GM23338 (cell line): ENCODE results near the gene TTC22. TPM values are rescaled to one million over a fixed set of nuclear protein-coding genes. Genes with fewer than 3 reads are reported as not detected.

Experiments used
- ATAC-seq: fragments of 200-7000 bp; cut with Tn5 transposase; 3 replicates; pipeline ENCODE4 v1.9.1; 2020
- DNase-seq: peaks from one replicate; pipeline ENCODE4 v3.0.0-alpha.2; 2015; ENCODE audit warnings: low spot score
- H2AFZ ChIP-seq: fragments of 200-600 bp; sonication (generic); 2 replicates; pipeline ENCODE4 v1.8.0; 2016; ENCODE audit warnings: antibody characterized with exemption, mild to moderate bottlenecking, moderate library complexity
- H3F3A ChIP-seq: fragments of 200-600 bp; sonication (generic); replicated peaks from 2 replicates; pipeline ENCODE4 v1.8.0; 2017; ENCODE audit warnings: antibody characterized with exemption, mixed run types, low read depth
- H3K27ac ChIP-seq: fragments of 200-600 bp; sonication (generic); 2 replicates; pipeline ENCODE4 v1.6.1; 2016; ENCODE audit warnings: low read depth
- H3K27me3 ChIP-seq: fragments of 200-600 bp; sonication (generic); 2 replicates; pipeline ENCODE4 v1.8.0; 2016; ENCODE audit warnings: mild to moderate bottlenecking, mixed run types, moderate library complexity; ENCODE audit not compliant: insufficient read depth
- H3K36me3 ChIP-seq: fragments of 200-600 bp; sonication (generic); 2 replicates; pipeline ENCODE4 v1.8.0; 2016; ENCODE audit warnings: mild to moderate bottlenecking; ENCODE audit not compliant: insufficient read depth
- H3K4me1 ChIP-seq: fragments of 200-600 bp; sonication (generic); 2 replicates; pipeline ENCODE4 v1.8.0; 2016; ENCODE audit warnings: mild to moderate bottlenecking, moderate library complexity; ENCODE audit not compliant: insufficient read depth
- H3K4me2 ChIP-seq: fragments of 200-600 bp; sonication (generic); 2 replicates; pipeline ENCODE4 v1.7.1; 2017; ENCODE audit warnings: mixed run types
- H3K4me3 ChIP-seq: fragments of 200-600 bp; sonication (generic); 2 replicates; pipeline ENCODE4 v1.6.1; 2016; ENCODE audit warnings: mixed run types
- H3K79me2 ChIP-seq: fragments of 200-600 bp; sonication (generic); replicated peaks from 2 replicates; pipeline ENCODE4 v1.8.0; 2017; ENCODE audit warnings: mild to moderate bottlenecking; ENCODE audit not compliant: insufficient read depth
- H3K9me2 ChIP-seq: fragments of 200-600 bp; sonication (generic); 2 replicates; pipeline ENCODE4 v1.8.0; 2017; ENCODE audit not compliant: insufficient read depth
- H4K20me1 ChIP-seq: fragments of 200-600 bp; sonication (generic); replicated peaks from 2 replicates; pipeline ENCODE4 v1.8.0; 2017; ENCODE audit warnings: mild to moderate bottlenecking; ENCODE audit not compliant: insufficient read depth
- H3K27ac Mint-ChIP-seq: 2 replicates; pipeline ENCODE4 v1.8.0; 2020; ENCODE audit warnings: inconsistent platforms, mild to moderate bottlenecking, moderate library complexity, mixed read lengths
- H3K27me3 Mint-ChIP-seq: 3 replicates; pipeline ENCODE4 v1.8.0; 2022; ENCODE audit warnings: low read depth, mild to moderate bottlenecking, moderate library complexity, mixed read lengths, inconsistent platforms; ENCODE audit not compliant: insufficient read depth, poor library complexity
- H3K36me3 Mint-ChIP-seq: 3 replicates; pipeline ENCODE4 v1.8.0; 2021; ENCODE audit warnings: low read depth, mild to moderate bottlenecking, inconsistent platforms, moderate library complexity, mixed read lengths
- H3K4me1 Mint-ChIP-seq: 3 replicates; pipeline ENCODE4 v1.8.0; 2020; ENCODE audit warnings: mild to moderate bottlenecking, inconsistent platforms, mixed read lengths
- H3K4me3 Mint-ChIP-seq: 3 replicates; pipeline ENCODE4 v1.8.0; 2021; ENCODE audit warnings: moderate library complexity, mild to moderate bottlenecking, inconsistent platforms, mixed read lengths
- H3K9me3 Mint-ChIP-seq: 3 replicates; pipeline ENCODE4 v1.8.0; 2020; ENCODE audit warnings: moderate library complexity, mild to moderate bottlenecking, inconsistent platforms, mixed read lengths
- EZH2 ChIP-seq: fragments of 200-600 bp; sonication (generic); IDR thresholded peaks from one replicate; pipeline ENCODE4 v1.8.0; 2017; ENCODE audit warnings: antibody characterized with exemption, mild to moderate bottlenecking, low read depth; ENCODE audit not compliant: unreplicated experiment
- JUNB ChIP-seq: IDR thresholded peaks from one replicate; pipeline ENCODE4 v1.6.1; 2016; ENCODE audit warnings: antibody characterized with exemption; ENCODE audit not compliant: unreplicated experiment
- NANOG ChIP-seq: IDR thresholded peaks from 2 replicates; pipeline ENCODE4 v1.6.1; 2016; ENCODE audit warnings: antibody characterized with exemption, borderline replicate concordance
- POLR2AphosphoS5 ChIP-seq: IDR thresholded peaks from 2 replicates; pipeline ENCODE4 v1.6.1; 2016; ENCODE audit warnings: antibody characterized with exemption, low read depth
- STAT1 ChIP-seq: IDR thresholded peaks from one replicate; pipeline ENCODE4 v1.6.1; 2016; ENCODE audit warnings: antibody characterized with exemption; ENCODE audit not compliant: unreplicated experiment
- ZNF114 ChIP-seq: fragments of 250-450 bp; sonication (Bioruptor Pico); IDR thresholded peaks from 2 replicates; pipeline ENCODE4 v1.5.0; 2020; ENCODE audit warnings: mild to moderate bottlenecking, moderate library complexity
- polyA plus RNA-seq: library from polyadenylated mRNA; unstranded; fragments of >200 nt; fragmentation: Nextera tagmentation; extraction: Ambion mirVana; gene quantifications from 2 replicates; pipeline ENCODE4 v1.2.1, GENCODE V29; 2016
- total RNA-seq: library from RNA; depleted of rRNA; stranded (reverse); fragments of >200 nt; shearing (Covaris generic); gene quantifications from 2 replicates; pipeline ENCODE4 v1.2.3, GENCODE V29; 2014
- TF ChIP-seq, protein P1 (sequence below): fragments of 250-450 bp; sonication (Bioruptor Pico); IDR thresholded peaks from 2 replicates; pipeline ENCODE4 v1.5.0; 2020; ENCODE audit warnings: mild to moderate bottlenecking, moderate library complexity
- TF ChIP-seq, protein P2 (sequence below): IDR thresholded peaks from one replicate; pipeline ENCODE4 v1.6.1; 2018; ENCODE audit warnings: antibody characterized with exemption; ENCODE audit not compliant: unreplicated experiment

The TTC22 gene
- total and polyA plus RNA-seq, 2 experiments from 2014 or later: 1.2 to 2.5 TPM

DNA sequence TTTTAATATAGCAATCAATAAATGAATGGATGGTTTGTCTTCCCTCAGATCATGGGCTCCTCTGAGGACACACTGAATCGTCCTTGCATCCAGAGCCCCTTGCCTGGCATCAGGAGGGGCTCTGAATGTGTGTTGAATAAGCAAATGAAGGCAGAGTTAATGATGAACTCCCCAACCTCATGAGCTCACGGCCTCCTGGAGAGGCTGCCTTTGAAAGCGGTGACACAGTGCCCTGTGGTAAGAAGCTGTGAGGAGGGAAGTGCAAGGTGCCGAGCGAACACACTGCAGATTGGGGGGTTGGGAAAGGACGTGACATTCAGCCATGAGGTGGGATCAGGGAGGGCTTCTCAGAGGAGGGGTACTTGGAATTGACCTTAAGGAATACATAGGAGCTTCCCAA lies 33.6 kb downstream of the TTC22 start (continued):
- TF ChIP-seq, protein P1, sequence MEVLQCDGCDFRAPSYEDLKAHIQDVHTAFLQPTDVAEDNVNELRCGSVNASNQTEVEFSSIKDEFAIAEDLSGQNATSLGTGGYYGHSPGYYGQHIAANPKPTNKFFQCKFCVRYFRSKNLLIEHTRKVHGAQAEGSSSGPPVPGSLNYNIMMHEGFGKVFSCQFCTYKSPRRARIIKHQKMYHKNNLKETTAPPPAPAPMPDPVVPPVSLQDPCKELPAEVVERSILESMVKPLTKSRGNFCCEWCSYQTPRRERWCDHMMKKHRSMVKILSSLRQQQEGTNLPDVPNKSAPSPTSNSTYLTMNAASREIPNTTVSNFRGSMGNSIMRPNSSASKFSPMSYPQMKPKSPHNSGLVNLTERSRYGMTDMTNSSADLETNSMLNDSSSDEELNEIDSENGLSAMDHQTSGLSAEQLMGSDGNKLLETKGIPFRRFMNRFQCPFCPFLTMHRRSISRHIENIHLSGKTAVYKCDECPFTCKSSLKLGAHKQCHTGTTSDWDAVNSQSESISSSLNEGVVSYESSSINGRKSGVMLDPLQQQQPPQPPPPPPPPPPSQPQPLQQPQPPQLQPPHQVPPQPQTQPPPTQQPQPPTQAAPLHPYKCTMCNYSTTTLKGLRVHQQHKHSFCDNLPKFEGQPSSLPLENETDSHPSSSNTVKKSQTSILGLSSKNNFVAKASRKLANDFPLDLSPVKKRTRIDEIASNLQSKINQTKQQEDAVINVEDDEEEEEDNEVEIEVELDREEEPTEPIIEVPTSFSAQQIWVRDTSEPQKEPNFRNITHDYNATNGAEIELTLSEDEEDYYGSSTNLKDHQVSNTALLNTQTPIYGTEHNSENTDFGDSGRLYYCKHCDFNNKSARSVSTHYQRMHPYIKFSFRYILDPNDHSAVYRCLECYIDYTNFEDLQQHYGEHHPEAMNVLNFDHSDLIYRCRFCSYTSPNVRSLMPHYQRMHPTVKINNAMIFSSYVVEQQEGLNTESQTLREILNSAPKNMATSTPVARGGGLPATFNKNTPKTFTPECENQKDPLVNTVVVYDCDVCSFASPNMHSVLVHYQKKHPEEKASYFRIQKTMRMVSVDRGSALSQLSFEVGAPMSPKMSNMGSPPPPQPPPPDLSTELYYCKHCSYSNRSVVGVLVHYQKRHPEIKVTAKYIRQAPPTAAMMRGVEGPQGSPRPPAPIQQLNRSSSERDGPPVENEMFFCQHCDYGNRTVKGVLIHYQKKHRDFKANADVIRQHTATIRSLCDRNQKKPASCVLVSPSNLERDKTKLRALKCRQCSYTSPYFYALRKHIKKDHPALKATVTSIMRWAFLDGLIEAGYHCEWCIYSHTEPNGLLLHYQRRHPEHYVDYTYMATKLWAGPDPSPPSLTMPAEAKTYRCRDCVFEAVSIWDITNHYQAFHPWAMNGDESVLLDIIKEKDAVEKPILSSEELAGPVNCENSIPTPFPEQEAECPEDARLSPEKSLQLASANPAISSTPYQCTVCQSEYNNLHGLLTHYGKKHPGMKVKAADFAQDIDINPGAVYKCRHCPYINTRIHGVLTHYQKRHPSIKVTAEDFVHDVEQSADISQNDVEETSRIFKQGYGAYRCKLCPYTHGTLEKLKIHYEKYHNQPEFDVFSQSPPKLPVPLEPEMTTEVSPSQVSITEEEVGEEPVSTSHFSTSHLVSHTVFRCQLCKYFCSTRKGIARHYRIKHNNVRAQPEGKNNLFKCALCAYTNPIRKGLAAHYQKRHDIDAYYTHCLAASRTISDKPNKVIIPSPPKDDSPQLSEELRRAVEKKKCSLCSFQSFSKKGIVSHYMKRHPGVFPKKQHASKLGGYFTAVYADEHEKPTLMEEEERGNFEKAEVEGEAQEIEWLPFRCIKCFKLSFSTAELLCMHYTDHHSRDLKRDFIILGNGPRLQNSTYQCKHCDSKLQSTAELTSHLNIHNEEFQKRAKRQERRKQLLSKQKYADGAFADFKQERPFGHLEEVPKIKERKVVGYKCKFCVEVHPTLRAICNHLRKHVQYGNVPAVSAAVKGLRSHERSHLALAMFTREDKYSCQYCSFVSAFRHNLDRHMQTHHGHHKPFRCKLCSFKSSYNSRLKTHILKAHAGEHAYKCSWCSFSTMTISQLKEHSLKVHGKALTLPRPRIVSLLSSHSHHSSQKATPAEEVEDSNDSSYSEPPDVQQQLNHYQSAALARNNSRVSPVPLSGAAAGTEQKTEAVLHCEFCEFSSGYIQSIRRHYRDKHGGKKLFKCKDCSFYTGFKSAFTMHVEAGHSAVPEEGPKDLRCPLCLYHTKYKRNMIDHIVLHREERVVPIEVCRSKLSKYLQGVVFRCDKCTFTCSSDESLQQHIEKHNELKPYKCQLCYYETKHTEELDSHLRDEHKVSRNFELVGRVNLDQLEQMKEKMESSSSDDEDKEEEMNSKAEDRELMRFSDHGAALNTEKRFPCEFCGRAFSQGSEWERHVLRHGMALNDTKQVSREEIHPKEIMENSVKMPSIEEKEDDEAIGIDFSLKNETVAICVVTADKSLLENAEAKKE: no peak
- no peak for TF ChIP-seq ZNF114 (CRISPR knock-in tag)

DNA sequence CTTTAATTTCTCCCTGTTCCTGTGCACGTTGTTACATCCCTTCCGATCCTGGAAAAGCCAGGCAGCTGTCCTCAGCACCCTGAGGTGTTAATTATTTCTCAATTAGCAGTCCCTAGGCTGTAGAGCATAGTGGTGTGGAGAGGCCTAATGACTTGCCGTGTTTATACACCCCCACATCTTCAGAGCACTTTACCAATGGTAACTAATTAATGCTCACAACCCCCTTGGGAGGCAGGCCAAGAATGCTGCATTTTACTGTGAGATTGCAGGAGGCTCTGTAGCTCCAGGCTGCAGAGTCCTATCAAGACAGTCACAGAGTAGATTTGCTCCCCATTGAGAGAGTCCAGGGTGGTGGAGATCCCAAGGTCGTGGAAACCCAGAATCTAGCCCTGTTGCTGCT lies 34.4 kb downstream of the TTC22 start:
- Histone ChIP-seq H3K4me1 (peaks cover 9% of the 10 kb centered on the region), H3K9me2 (no peaks in the 10 kb centered on the region), H3K27ac (no peak overlapping the region), H2AFZ (no peak overlapping the region), H3K36me3 (no peaks in the 10 kb centered on the region), H4K20me1 (no peaks in the 10 kb centered on the region), H3K79me2 (peaks cover 19% of the 10 kb centered on the region), H3F3A (0 out of 2 replicates have a peak, but pooled peaks cover 3% of the 10 kb centered on the region), H3K27me3 (no peaks in the 10 kb centered on the region), H3K4me3 (no peak overlapping the region), H3K4me2 (no peak overlapping the region)
- Mint-ChIP-seq H3K4me3 (no peak overlapping the region), H3K27ac (no peak overlapping the region), H3K9me3 (no peaks in the 10 kb centered on the region; the same call in 2 of the 3 replicates), H3K27me3 (no peaks in the 10 kb centered on the region), H3K4me1 (peaks cover 16% of the 10 kb centered on the region), H3K36me3 (no peaks in the 10 kb centered on the region)
- no peak for DNase-seq
- ATAC-seq: no peak
- no peak for TF ChIP-seq NANOG
- TF ChIP-seq EZH2: no peak
- TF ChIP-seq, protein P2, sequence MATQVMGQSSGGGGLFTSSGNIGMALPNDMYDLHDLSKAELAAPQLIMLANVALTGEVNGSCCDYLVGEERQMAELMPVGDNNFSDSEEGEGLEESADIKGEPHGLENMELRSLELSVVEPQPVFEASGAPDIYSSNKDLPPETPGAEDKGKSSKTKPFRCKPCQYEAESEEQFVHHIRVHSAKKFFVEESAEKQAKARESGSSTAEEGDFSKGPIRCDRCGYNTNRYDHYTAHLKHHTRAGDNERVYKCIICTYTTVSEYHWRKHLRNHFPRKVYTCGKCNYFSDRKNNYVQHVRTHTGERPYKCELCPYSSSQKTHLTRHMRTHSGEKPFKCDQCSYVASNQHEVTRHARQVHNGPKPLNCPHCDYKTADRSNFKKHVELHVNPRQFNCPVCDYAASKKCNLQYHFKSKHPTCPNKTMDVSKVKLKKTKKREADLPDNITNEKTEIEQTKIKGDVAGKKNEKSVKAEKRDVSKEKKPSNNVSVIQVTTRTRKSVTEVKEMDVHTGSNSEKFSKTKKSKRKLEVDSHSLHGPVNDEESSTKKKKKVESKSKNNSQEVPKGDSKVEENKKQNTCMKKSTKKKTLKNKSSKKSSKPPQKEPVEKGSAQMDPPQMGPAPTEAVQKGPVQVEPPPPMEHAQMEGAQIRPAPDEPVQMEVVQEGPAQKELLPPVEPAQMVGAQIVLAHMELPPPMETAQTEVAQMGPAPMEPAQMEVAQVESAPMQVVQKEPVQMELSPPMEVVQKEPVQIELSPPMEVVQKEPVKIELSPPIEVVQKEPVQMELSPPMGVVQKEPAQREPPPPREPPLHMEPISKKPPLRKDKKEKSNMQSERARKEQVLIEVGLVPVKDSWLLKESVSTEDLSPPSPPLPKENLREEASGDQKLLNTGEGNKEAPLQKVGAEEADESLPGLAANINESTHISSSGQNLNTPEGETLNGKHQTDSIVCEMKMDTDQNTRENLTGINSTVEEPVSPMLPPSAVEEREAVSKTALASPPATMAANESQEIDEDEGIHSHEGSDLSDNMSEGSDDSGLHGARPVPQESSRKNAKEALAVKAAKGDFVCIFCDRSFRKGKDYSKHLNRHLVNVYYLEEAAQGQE: no peak
- TF ChIP-seq POLR2AphosphoS5: no peak
- no peak for TF ChIP-seq STAT1
- TF ChIP-seq JUNB: no peak
